HG03354 (cell line): ENCODE measurements around the gene XPOT.

Source experiments
- ATAC-seq: cut with Tn5 transposase; IDR thresholded peaks from one replicate; pipeline ENCODE4 v1.9.1; 2021; ENCODE audit warnings: mild to moderate bottlenecking; ENCODE audit not compliant: unreplicated experiment, poor library complexity, severe bottlenecking

The XPOT gene

GRCh38 chr12:64418209-64418608 is 14.0 kb downstream of the XPOT start:
- no peak for ATAC-seq

- no peak for ATAC-seq
Observed at GRCh38 chr12:64419696-64420095, 15.5 kb downstream of the XPOT start.

GRCh38 chr12:64427988-64428387 is 23.8 kb downstream of the XPOT start:
- no peak for ATAC-seq

GRCh38 chr12:64428956-64429355 is 24.8 kb downstream of the XPOT start:
- no peak for ATAC-seq

GRCh38 chr12:64430886-64431285 is 26.7 kb downstream of the XPOT start:
- ATAC-seq, result no peak

- no peak for ATAC-seq
Observed at GRCh38 chr12:64431791-64432190, 27.6 kb downstream of the XPOT start.

GRCh38 chr12:64433915-64434314 is 29.7 kb downstream of the XPOT start:
- ATAC-seq, result no peak

- no peak for ATAC-seq
Observed at GRCh38 chr12:64440100-64440499, 35.9 kb downstream of the XPOT start.

- no peak for ATAC-seq
Observed at GRCh38 chr12:64445490-64445889, 41.3 kb downstream of the XPOT start.

GRCh38 chr12:64446295-64446694 is 42.1 kb downstream of the XPOT start:
- no peak for ATAC-seq

GRCh38 chr12:64450057-64450640 is 46.0 kb downstream of the XPOT start:
- ATAC-seq, result no peak

- ATAC-seq, result no peak
Observed at GRCh38 chr12:64450711-64451486, 46.7 kb downstream of the XPOT start.

- ATAC-seq, result peak; percentile 90
Observed at GRCh38 chr12:64451687-64452558, 47.7 kb downstream of the XPOT start, which contains the start of gene TBK1. Gene TBK1, plus strand, starts transcription at chr12:64452120. Its CDS starts 3,751 bp downstream, at chr12:64455871.

GRCh38 chr12:64452559-64453329 is 48.6 kb downstream of the XPOT start:
- peak; percentile 0 for ATAC-seq

GRCh38 chr12:64455506-64455905 is 51.3 kb downstream of the XPOT start:
- no peak for ATAC-seq

GRCh38 chr12:64456119-64456518 is 51.9 kb downstream of the XPOT start:
- no peak for ATAC-seq

GRCh38 chr12:64457032-64457431 is 52.8 kb downstream of the XPOT start:
- no peak for ATAC-seq

- ATAC-seq, result peak; percentile 69
Observed at GRCh38 chr12:64457466-64457865, 53.3 kb downstream of the XPOT start.

- ATAC-seq, result no peak
Observed at GRCh38 chr12:64457923-64458322, 53.7 kb downstream of the XPOT start.

GRCh38 chr12:64459394-64459891 is 55.3 kb downstream of the XPOT start:
- peak; percentile 56 for ATAC-seq
